GDM1 (cell line): ENCODE measurements around the gene IGFBP4.
"Not testable (repeated sequence)": the region's sequence is repeated elsewhere in the genome, so short reads cannot be mapped to it uniquely, and the experiment has no call there.

Experiments used
- DNase-seq: peaks from one replicate; lab custom pipeline; 2025; lab: John Stamatoyannopoulos, UW

IGFBP4 gene

DNA sequence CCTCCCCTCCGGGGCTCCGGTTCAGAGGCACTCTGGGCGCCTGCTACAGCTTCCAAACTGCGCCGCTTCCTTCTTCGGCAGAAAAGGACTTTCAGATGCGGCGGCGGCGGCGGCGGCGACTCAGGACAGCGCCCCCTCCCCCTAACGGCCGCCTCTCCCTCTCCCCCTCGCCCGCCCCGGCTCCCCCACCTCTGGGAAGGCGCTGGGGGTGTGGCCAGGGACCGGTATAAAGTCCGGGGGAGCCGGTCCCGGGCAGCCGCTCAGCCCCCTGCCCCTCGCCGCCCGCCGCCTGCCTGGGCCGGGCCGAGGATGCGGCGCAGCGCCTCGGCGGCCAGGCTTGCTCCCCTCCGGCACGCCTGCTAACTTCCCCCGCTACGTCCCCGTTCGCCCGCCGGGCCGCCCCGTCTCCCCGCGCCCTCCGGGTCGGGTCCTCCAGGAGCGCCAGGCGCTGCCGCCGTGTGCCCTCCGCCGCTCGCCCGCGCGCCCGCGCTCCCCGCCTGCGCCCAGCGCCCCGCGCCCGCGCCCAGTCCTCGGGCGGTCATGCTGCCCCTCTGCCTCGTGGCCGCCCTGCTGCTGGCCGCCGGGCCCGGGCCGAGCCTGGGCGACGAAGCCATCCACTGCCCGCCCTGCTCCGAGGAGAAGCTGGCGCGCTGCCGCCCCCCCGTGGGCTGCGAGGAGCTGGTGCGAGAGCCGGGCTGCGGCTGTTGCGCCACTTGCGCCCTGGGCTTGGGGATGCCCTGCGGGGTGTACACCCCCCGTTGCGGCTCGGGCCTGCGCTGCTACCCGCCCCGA is at the start of gene IGFBP4:
Gene IGFBP4, plus strand, starts transcription at position 255 of the 792 bp plus-strand sequence. Its CDS starts 286 bp downstream, at position 541.
- DNase-seq, result peak; percentile 72

DNA sequence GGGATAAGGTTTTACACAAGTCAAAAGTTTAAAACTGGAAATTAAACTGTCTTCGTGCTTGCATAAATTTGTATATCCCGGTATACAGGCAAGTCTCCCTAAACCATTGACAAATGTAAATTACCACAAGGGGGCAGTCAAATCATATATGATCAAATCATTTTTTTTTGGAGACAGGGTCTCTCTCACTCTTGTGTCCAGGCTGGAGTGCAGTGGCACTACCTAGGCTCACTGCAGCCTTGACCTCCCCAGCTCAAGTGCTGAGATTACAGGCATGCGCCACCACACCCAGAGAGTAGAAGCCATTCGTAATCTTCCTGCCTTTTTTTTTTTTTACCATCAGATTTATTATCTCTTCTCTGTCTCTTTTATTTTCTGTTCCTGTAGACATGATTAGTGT is 44.1 kb upstream of the IGFBP4 start:
- peak; percentile 30 for DNase-seq

DNA sequence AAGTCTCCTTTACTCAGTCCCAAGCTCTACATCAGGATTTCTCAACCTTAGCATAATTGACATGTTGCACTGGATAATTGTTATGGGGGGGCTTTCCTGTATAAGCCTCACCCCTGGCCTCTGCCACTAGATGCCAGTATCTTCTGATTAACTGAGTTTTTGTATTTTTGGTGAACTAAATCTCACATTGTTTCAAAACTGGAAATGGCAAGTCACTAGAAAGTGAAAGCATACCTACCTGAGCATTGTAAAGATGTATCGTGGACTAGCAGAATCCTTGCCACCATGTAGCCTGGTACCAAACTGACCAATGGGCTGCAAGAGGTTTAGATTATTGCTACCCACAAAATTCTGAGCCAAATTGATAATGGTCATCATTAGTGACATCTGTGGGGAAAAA is 40.6 kb upstream of the IGFBP4 start:
- DNase-seq, result no peak

DNA sequence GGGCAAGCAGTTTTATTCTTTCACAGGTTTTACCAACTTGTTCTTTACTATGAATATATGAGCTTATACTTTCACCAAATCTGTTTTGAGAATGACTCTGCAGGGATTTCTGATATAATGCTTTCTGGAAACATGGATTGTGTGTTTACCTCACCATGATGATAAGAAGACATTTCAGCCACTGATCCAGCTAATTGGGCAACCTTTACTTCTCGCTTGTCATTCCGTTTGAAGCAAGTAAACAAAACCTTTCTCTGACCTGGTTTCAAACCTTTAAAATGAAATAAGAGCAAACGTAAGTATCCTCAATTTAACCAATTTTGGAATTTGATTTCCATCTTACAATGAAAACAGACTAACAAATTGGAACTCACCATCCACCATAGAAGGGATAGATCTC is 39.2 kb upstream of the IGFBP4 start:
- DNase-seq, result no peak

DNA sequence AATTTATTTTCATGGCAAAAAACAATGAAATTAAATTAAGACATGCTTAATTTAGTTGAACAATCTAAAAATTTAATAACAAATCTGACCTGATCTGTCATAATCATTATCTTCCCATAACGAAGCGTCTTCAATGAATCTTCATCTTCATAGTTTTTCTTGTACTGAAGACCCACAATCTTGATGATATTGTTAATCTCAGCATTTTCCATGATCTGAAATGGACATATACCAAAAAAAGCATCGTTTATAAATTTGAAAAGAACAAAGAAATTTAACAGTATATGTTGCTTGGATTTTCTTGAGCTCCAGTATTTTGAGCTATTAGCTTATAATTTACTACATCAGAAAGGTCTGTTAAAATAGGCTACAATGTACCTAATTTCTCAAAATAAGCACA is 35.8 kb upstream of the IGFBP4 start:
- DNase-seq, result no peak

DNA sequence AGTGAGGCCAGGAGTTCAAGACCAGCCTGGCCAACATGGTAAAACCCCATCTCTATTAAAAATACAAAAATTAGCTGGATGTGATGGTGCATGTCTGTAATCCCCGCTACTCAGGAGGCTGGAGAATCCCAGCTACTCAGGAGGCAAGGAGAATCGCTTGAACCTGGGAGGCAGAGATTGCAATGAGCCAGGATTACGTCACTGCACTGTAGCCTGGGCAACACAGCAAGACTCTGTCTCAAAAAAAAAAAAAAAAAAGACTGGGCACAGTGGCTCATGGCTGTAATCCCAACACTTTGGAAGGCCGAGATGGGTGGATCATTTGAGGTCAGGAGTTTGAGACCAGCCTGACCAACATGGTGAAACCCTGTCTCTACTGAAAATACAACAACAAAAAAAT is 33.7 kb upstream of the IGFBP4 start:
- DNase-seq, result not testable (repeated sequence)

DNA sequence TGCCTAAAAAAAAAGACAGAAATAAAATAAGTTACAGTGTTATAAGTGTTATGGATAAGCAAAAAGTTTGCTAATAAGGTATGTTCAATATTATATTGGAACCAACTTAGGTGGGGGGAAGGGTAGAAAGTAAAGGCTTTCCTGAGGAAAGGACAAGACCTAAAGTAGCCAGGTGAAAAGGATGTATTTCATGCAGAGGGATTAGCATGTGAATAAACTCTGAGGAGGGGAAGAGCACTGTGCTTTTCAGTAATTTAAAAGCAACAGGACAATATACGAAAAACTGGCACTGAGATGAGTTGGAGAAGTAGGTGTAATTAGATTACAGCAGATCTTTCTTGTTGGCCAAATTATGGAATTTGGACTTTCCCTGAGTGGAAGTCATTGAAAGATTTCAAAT is 33.2 kb upstream of the IGFBP4 start:
- DNase-seq, result no peak

DNA sequence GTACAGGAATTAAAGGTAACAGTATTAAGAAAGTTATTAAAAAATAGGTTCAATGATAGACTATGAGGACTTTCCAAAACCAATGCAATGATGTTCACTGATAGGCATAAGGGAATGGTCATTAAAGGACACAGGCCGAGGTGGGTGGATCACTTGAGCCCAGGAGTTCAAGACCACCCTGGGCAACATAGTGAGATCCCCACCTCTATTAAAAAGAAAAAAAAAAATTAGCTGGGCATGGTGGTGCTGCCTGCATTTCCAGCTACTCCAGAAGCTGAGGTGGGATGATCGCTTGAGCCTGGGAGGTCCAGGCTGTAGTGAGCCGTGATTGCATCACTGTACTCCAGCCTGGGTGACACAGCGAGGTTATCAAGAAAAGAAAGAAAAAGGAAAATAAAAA is 31.4 kb upstream of the IGFBP4 start:
- no peak for DNase-seq

DNA sequence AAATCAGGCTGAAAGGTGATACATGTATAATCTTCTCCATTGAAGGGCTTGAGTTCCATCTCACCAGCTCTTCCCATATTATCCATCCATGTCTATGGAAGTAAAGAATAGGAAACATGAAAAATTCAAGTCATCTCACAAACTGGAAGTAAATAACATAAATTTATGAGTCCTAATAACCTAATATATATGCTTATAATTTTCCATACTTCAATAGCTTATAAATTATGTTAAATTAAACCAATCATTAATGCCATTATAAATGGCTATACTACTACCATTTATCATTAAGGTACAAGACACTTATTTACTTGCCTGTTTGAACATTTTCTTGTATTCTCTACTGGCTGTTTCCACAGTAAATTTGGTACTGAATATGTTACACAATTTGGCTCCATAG is 30.4 kb upstream of the IGFBP4 start:
- no peak for DNase-seq

DNA sequence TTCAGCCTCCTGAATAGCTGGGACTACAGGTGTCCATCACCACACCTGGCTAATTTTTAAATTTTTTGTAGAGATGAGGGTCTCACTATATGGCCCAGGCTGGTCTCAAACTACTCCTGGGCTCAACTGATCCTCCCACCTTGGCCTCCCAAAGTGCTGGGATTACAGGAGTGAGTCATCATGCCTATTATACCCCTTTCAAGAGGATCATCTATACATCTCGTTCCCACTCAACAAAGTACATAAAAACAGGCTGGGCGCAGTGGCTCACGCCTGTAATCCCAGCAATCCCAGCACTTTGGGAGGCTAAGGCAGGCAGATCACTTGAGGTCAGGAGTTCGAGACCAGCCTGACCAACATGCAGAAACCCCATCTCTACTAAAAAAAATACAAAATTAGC is 28.9 kb upstream of the IGFBP4 start:
- not testable (repeated sequence) for DNase-seq

DNA sequence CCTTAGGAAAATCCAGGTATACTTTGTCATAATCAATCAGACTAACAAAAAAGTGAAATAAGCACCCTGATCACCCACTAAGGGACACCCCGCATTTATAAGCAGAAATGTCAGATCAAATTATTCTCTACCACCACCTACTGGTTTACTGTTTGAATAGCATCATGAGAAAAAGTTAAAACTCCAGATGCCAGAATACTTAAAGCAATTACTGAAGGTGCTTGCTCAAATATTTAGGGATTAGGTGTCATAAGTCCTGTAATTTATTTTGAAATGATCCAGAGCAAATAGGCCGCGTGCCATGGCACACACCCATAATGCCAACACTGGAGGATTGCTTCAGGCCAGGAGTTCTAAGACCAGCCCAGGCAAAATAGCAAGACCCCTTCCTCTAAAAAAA is 27.9 kb upstream of the IGFBP4 start:
- DNase-seq, result no peak

DNA sequence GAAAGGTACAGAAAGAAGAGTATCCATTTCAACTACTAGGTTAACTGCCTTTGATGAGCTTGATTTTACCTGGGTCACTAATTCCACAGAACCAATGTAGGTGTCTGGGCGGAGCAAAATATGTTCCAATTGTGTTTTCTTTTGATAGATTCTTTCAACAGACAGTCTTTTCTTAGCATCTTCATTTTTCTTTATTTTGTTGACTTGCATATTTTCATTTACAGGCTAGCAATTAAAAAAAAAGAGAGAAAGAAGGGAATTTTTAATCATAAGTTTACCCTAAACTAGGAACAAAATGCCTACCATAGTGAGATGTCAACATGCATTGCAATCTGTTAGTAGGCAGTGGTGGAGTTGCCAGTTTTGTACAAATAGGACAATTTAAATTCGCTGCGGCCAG is 26.6 kb upstream of the IGFBP4 start:
- DNase-seq, result no peak

DNA sequence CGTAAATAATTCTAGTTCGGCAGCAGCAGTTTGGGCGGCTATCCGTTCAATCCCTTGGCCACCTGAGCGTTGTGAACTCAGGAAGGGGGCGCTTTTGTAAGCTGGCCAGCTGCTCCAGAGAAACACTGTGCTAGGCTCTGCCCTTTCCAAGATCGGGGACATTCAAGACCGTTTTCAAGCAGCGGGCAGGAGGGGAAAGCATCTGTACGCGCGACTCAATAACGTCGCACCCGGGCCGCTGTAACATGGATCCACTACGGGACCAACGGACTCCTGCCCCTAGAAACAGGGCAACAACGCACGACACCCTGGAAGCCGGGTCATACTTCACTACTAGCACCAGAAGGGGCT is 26.0 kb upstream of the IGFBP4 start:
- DNase-seq, result no peak

DNA sequence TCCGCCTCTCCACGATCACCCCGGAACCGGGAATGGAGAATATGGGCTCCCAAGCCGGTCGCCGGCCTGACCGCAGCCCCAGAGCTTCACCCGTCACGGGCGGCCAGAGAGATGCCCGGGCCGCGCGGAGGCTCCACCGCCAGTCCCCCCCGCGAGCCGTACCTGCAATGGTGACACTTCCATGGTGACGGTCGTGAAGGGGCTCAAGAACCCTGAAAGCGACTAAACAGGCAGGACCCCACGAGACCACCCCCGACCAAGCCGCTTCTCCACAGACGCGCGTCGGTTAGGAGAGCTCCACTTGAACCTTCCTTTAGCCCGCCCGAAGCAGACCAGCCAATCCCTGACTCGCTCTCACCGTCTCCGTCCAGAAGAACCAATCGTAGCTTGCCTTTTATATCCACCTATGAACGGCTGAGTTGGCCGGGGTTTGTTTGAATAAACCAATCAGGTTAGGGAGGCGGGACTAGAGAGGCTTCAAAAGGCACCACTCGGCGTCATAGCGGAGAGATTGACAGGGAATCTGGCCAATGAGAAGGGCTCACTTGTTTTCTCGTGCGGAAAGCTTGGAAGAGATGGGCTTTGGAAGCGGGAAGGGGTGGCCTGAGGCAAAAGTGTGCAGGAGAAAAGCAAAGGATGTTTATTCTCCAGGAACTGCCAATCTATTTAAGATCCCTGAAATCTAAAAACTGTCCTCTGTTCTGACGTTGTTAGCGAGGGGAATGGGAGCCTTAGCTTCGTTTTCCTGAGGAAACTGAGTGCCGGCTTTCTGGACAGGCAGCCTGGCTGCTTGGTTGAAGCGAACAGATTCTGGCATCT is 25.4 kb upstream of the IGFBP4 start, which contains the start of gene TOP2A:
Gene TOP2A, minus strand, starts transcription at position 288 of the 819 bp plus-strand sequence. Its CDS starts 105 bp downstream, at position 183.
- peak; percentile 98 for DNase-seq

DNA sequence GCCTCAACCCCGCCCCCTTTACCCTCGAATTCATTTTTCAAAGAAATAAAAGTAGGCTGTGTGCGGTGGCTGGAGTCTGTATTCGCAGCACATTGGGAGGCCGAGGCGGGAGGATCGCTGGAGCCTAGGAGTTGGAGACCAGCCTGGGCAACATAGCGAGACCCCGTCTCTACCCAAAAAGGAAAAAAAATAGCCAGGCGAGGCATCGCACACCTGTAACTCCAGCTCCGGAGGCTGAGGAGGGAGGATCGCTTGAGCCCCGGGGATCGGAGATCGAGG is 24.9 kb upstream of the IGFBP4 start:
- DNase-seq, result no peak

DNA sequence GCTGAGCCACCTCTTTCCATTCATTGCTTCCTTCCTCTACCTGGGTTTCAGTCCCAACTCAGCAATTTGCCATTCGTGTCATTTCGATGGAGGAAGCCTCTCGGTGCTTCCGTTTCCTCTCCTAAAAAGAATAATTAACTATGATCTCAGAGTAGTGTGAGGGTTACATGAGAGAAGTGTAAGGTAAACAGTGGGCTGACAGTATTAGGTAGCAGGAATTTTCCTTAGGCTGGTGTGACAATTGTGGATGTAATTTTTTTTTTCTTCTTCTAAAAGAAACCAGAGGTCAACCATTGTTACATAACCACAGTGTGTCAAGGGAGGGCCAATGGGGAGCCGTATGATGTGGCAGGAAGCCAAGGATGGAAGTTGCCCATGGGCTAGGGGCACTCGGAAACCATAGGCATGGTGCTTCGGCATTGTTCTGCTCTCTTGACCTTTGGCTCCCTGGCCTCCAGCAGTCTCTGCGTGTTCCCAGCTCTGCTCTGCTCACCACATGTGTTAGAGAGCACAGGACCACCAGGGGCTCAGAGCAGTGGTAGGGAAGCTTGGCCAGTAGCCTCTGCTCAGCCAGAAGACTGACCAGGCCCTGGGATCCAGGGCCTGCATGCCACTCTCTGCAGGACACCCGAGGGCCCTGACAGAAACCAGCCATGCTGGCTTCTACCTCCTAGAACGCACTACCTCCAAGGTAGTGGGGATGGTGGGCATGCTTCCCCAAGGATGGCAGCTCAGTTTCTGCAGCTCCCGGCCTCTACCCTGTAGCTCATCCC is 23.5 kb upstream of the IGFBP4 start:
- peak; percentile 24 for DNase-seq

DNA sequence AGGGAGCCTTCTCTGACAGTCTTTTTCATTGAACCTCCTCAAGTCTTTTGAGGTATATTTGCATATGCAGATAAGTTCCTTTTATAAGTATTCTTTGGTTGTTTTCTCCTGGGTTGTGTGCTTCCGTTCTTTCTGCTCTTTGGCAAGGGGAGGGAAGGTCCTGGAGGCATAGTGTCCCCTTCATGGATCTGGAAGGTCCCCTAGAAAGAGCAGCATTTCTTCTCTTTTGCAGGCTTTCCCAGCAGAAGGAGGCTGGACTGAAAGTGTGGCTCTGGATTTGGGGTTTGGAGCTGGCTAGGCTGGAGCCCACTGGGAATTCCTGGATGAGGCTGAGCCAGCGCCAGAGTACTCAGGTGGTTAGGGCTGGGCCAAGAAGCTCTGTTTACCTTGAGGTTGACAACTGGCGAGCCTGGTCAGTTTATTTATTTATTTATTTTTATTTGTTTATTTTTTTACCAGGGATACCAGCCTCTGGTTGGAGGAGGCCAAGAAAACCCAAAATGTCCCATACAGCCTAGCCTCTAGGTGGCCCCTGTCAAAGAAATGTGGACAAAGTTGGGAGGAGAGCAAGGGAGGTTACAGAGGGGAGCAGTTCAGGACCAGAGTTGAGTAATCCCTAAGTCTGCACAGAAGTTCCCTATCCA is 20.1 kb upstream of the IGFBP4 start:
- no peak for DNase-seq

DNA sequence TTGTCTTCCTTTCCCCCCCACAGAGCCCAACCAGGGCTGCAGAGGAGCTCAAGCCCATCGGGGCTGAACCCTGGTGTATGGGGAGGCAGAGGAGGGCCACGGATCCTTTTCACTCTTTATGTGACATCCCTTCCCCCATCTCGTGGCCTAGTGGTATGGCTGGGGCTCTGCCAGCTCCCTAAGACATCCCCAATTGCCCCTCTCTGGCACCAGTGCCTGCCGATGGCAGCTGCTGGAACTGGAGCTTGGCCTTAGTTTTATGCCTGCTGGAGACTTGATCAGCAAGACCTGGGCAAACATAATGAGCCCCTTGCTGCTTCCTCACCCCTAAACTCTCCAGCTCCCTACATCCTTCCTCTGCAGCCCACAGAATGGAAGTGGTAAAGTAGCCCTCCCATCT is 17.5 kb upstream of the IGFBP4 start:
- DNase-seq, result peak; percentile 59

DNA sequence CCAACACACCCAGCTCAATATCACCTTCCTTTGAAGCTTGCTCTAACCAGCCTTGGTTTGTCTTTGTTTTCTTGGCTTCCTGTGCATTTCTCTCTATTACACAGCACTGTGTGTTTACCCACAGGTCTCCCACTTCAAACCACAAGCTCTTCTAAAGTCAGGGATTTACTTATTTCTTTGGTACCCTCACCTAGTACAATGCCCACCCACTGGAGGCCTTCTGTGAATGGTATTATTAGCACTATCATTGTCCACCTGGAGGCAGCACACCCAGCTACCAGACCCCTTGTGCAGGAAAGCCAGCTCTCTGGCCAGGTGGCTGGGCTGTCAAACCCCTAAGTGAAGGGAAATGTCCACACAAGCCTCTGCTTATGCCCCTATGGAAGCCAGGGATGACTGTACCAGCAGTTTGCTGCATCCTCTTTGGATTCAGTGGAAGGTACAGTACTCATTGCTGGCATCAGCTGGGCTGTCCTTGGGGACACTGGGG is 16.2 kb upstream of the IGFBP4 start:
- DNase-seq, result no peak

DNA sequence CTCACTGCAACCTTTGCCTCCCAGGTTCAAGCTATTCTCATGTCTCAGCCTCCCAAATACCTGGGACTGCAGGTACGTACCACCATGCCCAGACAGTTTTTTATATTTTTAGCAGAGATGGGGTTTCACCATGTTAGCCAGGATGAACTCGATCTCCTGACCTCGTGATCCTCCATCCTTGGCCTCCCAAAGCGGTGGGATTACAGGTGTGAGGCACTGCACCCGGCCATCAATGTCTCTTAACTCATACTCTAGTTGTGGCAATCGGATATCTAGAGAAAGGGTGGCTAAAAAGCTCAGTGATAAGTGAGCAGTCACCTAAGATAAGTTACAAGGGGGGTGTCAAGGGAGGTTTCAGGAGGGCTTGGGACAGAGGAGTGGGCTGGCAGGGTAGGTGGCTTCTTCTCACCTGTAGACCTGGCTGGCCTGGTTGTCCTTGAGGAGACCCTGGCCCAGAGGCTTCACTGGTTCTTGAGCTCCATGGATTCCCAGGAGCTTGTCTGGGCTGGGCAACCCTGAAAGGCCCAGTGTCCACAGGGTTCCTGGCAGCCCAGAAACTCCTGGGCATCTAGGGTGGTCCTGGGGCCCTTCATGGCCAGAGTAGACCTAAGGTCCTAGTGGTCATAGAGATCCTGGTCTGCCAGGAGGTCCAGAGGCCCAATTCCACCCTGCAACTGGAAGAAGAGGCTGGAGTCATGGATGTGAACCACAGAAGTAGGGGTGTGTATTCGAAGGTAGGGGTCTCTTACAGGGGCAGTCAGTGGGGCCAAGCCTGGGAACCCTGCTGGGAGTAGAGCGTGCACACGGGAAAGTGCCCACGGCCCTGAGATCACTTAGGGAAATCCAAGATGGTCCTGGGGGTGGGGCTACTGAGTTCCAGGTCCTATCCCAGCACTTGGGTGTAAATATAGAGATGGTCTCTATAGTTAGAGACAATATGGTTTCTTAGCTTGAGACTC is 12.7 kb upstream of the IGFBP4 start:
- DNase-seq, result no peak

DNA sequence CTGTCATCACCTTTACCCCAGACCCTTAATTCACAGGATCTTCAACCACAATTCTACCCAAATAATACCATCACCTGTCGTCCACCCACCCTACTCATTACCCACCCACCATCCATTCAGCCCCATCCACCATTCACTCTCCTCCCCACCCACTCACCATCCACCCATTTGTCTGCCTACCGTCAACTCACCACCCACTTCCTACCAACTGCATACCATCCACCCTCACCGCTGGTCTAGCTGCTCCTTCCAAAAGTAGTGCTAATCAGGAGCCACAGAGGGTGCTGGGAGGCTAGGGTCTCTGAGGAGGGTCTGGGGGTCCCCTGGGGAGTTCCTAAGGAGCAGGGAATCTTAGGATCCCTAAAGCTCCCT is 12.0 kb upstream of the IGFBP4 start:
- DNase-seq, result no peak
